Upper lobe of left lung (tissue), 4 donors: ENCODE measurements around the gene GRIN1.

ENCODE experiments used
- CTCF ChIP-seq, 6 experiments: fragments of 450-650 bp in 4 of 6; fragments of 200-600 bp in 2 of 6; sonication (generic) in 2 of 6; IDR thresholded peaks; one replicate each; pipeline ENCODE4 v1.5.1; 2016 to 2019; ENCODE audit warnings: antibody characterized with exemption in 6 of 6
- POLR2A ChIP-seq, 4 donors: fragments of 450-650 bp; IDR thresholded peaks; one replicate each; pipeline ENCODE4 v1.5.1; 2016 to 2017; ENCODE audit warnings: antibody characterized with exemption in 4 of 4, mild to moderate bottlenecking in 2 of 4
- POLR2AphosphoS5 ChIP-seq, 2 donors: sonication (generic); formaldehyde crosslinking; IDR thresholded peaks; one replicate each; pipeline ENCODE4 v1.5.1; 2017; ENCODE audit warnings: antibody characterized with exemption in 2 of 2

- TF ChIP-seq POLR2AphosphoS5 (IDR thresholded peaks at IDR 0.05) (no peak), POLR2A (IDR thresholded peaks at IDR 0.05) (no peak), CTCF (IDR thresholded peaks at IDR 0.05) (no peak)
These were observed 9.3 kb downstream of the GRIN1 start for GRCh38 chr9:137148242-137148641.
